HG02759 (cell line): Measurements from ENCODE around the gene ESPL1.

ENCODE experiments used
- ATAC-seq: cut with Tn5 transposase; IDR thresholded peaks from one replicate; pipeline ENCODE4 v1.9.1; 2021; ENCODE audit warnings: mild to moderate bottlenecking, moderate library complexity; ENCODE audit not compliant: unreplicated experiment

ESPL1 gene

DNA sequence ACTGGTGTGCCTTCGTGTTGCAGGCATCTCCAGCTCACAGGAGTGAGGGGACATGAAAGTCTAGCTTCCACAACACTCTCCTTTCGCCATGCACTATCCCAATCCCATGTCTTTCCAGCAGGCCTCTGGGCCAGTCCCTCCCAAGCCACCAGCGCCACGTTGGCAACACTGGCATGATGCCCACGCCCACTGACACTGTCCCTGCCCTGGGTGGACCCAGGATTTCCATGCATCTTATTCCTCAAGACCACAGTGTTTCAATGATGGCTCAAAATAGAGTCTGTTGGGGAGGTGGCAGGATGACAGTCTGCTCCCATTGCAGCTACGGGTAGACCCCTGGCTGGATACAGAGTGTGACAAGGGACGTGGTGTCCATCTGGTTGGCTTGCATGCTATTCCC lies 65.7 kb downstream of the ESPL1 start:
- no peak for ATAC-seq

GRCh38 chr12:53334822-53335221 lies 66.7 kb downstream of the ESPL1 start:
- ATAC-seq = no peak

DNA sequence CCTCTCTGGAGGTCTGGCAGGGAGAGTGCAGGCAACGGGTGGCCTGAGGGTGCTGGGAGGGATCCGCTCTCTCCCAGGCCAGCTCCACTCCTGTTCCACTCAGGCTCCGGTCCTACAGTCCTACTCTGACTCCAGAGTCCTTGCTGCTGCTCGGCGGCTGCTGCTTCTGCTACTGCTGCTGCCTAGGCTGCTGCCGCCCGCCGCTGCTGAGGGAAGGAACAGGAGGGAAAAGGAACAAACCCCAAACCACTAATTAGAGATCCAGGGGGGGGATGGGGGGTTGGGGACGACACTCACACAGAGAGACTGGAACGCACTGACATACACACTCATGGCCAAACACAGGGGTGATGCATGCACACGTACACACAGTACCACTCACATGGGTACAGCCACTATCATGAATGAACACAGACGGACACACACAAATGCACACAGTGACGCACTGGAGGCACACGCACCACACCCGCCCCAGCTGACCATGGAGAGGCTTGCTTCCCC lies 68.1 kb downstream of the ESPL1 start, which contains the start of gene SP7:
Gene SP7 (minus strand): TSS at position 174 of the 501 bp plus-strand sequence. CDS start 708 bp downstream, outside the sequence.
- no peak for ATAC-seq

DNA sequence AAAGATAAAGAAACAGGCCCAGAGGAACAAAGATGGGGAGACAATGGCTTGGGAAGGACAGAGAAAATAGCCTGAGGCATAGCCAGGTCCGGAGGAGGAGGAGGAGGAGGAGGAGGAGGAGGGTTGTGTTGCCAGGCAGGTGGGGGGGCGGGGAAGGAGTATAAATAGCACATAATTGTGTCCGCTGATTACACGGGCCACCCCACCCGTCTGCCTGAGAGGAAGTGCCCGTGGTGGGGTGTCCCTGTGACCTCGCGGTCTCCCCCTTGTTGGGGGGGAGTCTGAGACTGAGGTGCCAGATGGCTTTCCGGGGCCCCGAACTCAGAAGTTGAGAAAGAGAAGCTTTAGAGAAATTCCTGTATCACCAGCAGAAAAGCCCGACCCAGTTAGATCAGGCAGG lies 69.9 kb downstream of the ESPL1 start:
- ATAC-seq = no peak

- ATAC-seq = no peak
These were observed 70.8 kb downstream of the ESPL1 start for GRCh38 chr12:53338916-53339315.

- ATAC-seq = no peak
These were observed 72.3 kb downstream of the ESPL1 start for GRCh38 chr12:53340398-53340797.
